HTERT RPE-1 (cell line): ENCODE data around the gene COQ3.

Experiments used
- in situ Hi-C: fragments of 300-500 bp; cut with MboI; formaldehyde crosslinking; loops from 4 replicates; pipeline ENCODE4 v1.14.3; 2020; ENCODE audit warnings: low sequenced_read_pairs

Gene COQ3

GRCh38 chr6:99334526-99335127 lies 59.4 kb downstream of the COQ3 start:
- in situ Hi-C loops = no loop called here

- in situ Hi-C loops = no loop called here
These were observed 60.9 kb downstream of the COQ3 start for GRCh38 chr6:99333068-99333467.

- in situ Hi-C loops = no loop called here
These were observed 62.5 kb downstream of the COQ3 start for GRCh38 chr6:99331531-99331930.

GRCh38 chr6:99330159-99330558 lies 63.8 kb downstream of the COQ3 start:
- in situ Hi-C loops = no loop called here

GRCh38 chr6:99324996-99325395 lies 69.0 kb downstream of the COQ3 start:
- in situ Hi-C loops = no loop called here
